H1 (cell line): ENCODE results near the gene SCN10A. TPM values are rescaled to one million over a fixed set of nuclear protein-coding genes. Genes with fewer than 3 reads are reported as not detected.

Experiments
- CTCF ChIA-PET: fragments of 300-600 bp; sonication (Branson Sonifier 250); formaldehyde crosslinking; loops from one replicate; lab custom pipeline; 2021; ENCODE audit not compliant: partially characterized antibody; lab: Charles Lee
- POLR2A ChIA-PET: fragments of 300-600 bp; sonication (Branson Sonifier 250); formaldehyde crosslinking; loops from one replicate; lab custom pipeline; 2021; ENCODE audit warnings: inconsistent platforms; ENCODE audit not compliant: partially characterized antibody; lab: Charles Lee
- DNase-seq, 2 experiments: peaks; one replicate each; pipeline versions ENCODE4 v3.0.0 to v3.0.0-alpha.2; 2010 to 2022; ENCODE audit warnings: low spot score in 2 of 2, low read depth in 1 of 2, mixed read lengths in 1 of 2
- FAIRE-seq: peaks from 2 replicates; lab custom pipeline; 2011; peaks lifted over from hg19 to GRCh38; lab: Jason Lieb, UNC
- H2AFZ ChIP-seq: 2 replicates; pipeline ENCODE4 v1.8.1; 2012; ENCODE audit warnings: low read length, inconsistent platforms
- H2AK5ac ChIP-seq: 2 replicates; pipeline ENCODE4 v1.6.1; 2013; ENCODE audit warnings: low read depth, low read length
- H2BK120ac ChIP-seq: replicated peaks from 2 replicates; pipeline ENCODE3; 2013; ENCODE audit warnings: low read depth, low read length, inconsistent platforms
- H2BK12ac ChIP-seq: 2 replicates; pipeline ENCODE4 v1.6.1; 2013; ENCODE audit warnings: low read depth, low read length
- H2BK15ac ChIP-seq: 2 replicates; pipeline ENCODE4 v1.6.1; 2013; ENCODE audit warnings: low read length
- H2BK20ac ChIP-seq: 2 replicates; pipeline ENCODE4 v1.6.1; 2013; ENCODE audit warnings: low read length
- H2BK5ac ChIP-seq: 2 replicates; pipeline ENCODE4 v1.6.1; 2013; ENCODE audit warnings: low read depth, low read length
- H3K14ac ChIP-seq: 2 replicates; pipeline ENCODE4 v1.6.1; 2013; ENCODE audit warnings: inconsistent platforms; ENCODE audit not compliant: insufficient read length
- H3K18ac ChIP-seq: 2 replicates; pipeline ENCODE4 v1.6.1; 2013; ENCODE audit warnings: low read length; ENCODE audit errors: extremely low read depth
- H3K23ac ChIP-seq: 2 replicates; pipeline ENCODE4 v1.6.1; 2013; ENCODE audit warnings: inconsistent platforms; ENCODE audit not compliant: insufficient read length
- H3K23me2 ChIP-seq: 2 replicates; pipeline ENCODE4 v1.6.1; 2013; ENCODE audit warnings: low read depth, low read length
- H3K27ac ChIP-seq: 2 replicates; pipeline ENCODE4 v1.6.1; 2011; ENCODE audit warnings: low read depth, low read length, inconsistent platforms
- H3K27me3 ChIP-seq, 4 experiments: replicated peaks in 1 of 4; 1 replicate in 1 of 4; 2 replicates in 3 of 4; pipeline versions ENCODE4 v1.6.1 to v1.8.1; 2011 to 2013; ENCODE audit warnings: low read length in 3 of 4, mild to moderate bottlenecking in 3 of 4, inconsistent platforms in 2 of 4, mixed read lengths in 2 of 4, moderate library complexity in 1 of 4; ENCODE audit not compliant: control insufficient read depth in 3 of 4, insufficient read depth in 3 of 4; ENCODE audit errors: extremely low read depth in 1 of 4
- H3K36me3 ChIP-seq, 4 experiments: 2 replicates each; pipeline versions ENCODE4 v1.6.1 to v1.8.1; 2011 to 2013; ENCODE audit warnings: mild to moderate bottlenecking in 4 of 4, low read length in 3 of 4, moderate library complexity in 2 of 4, control low read depth in 1 of 4, inconsistent platforms in 1 of 4; ENCODE audit not compliant: insufficient read depth in 4 of 4, control insufficient read depth in 2 of 4
- H3K4ac ChIP-seq: replicated peaks from 2 replicates; pipeline ENCODE3; 2013; ENCODE audit warnings: low read length, low read depth, mixed read lengths, inconsistent platforms; ENCODE audit not compliant: insufficient read length
- H3K4me1 ChIP-seq, 4 experiments: replicated peaks in 1 of 4; 1 replicate in 1 of 4; 2 replicates in 3 of 4; pipeline versions ENCODE4 v1.6.1 to v1.8.1; 2011 to 2013; ENCODE audit warnings: low read length in 3 of 4, inconsistent platforms in 2 of 4, mixed read lengths in 1 of 4; ENCODE audit not compliant: insufficient read depth in 4 of 4, control insufficient read depth in 3 of 4
- H3K4me2 ChIP-seq, 2 experiments: 2 replicates each; pipeline versions ENCODE4 v1.6.1 to v1.8.1; 2011 to 2013; ENCODE audit warnings: low read depth in 2 of 2, low read length in 2 of 2, control low read depth in 1 of 2, inconsistent platforms in 1 of 2, mild to moderate bottlenecking in 1 of 2; ENCODE audit not compliant: insufficient read depth in 1 of 2
- H3K4me3 ChIP-seq, 4 experiments: fragments of 200-600, 300-600 bp in 1 of 4; sonication (generic), shearing (Covaris generic), sonication (Bioruptor Twin) in 1 of 4; 2 replicates each; pipeline versions ENCODE4 v1.5.1 to v1.8.1; 2011 to 2016; ENCODE audit warnings: low read length in 4 of 4, low read depth in 3 of 4, control low read depth in 2 of 4, inconsistent platforms in 2 of 4, mild to moderate bottlenecking in 2 of 4, mixed read lengths in 1 of 4, moderate library complexity in 1 of 4; ENCODE audit not compliant: insufficient read depth in 2 of 4; ENCODE audit errors: extremely low read depth in 1 of 4
- H3K56ac ChIP-seq: replicated peaks from 2 replicates; pipeline ENCODE3; 2013; ENCODE audit warnings: low read depth, mild to moderate bottlenecking, mixed read lengths, low read length, inconsistent platforms; ENCODE audit not compliant: insufficient read length
- H3K79me1 ChIP-seq: 2 replicates; pipeline ENCODE4 v1.6.1; 2013; ENCODE audit warnings: low read depth, low read length, control low read depth
- H3K79me2 ChIP-seq, 2 experiments: 2 replicates each; pipeline versions ENCODE4 v1.6.1 to v1.8.1; 2012 to 2013; ENCODE audit warnings: low read length in 2 of 2, mild to moderate bottlenecking in 2 of 2, inconsistent platforms in 1 of 2; ENCODE audit not compliant: insufficient read depth in 2 of 2, control insufficient read depth in 1 of 2
- H3K9ac ChIP-seq, 4 experiments: replicated peaks in 1 of 4; 1 replicate in 1 of 4; 2 replicates in 3 of 4; pipeline versions ENCODE4 v1.6.1 to v1.8.1; 2011 to 2013; ENCODE audit warnings: low read depth in 3 of 4, low read length in 3 of 4, control low read depth in 2 of 4, mild to moderate bottlenecking in 2 of 4, moderate library complexity in 2 of 4, inconsistent platforms in 1 of 4; ENCODE audit errors: extremely low read depth in 1 of 4
- H3K9me3 ChIP-seq, 2 experiments: 2 replicates each; pipeline versions ENCODE4 v1.6.1 to v1.8.1; 2012 to 2013; ENCODE audit warnings: mild to moderate bottlenecking in 2 of 2, moderate library complexity in 2 of 2, control low read depth in 1 of 2, inconsistent platforms in 1 of 2, low read depth in 1 of 2, low read length in 1 of 2, mixed read lengths in 1 of 2; ENCODE audit not compliant: insufficient read depth in 2 of 2
- H4K20me1 ChIP-seq, 2 experiments: replicated peaks in 1 of 2; 2 replicates each; pipeline versions ENCODE3 to v1.8.1; 2011 to 2013; ENCODE audit warnings: inconsistent platforms in 2 of 2, low read length in 2 of 2, mild to moderate bottlenecking in 1 of 2; ENCODE audit not compliant: insufficient read depth in 2 of 2, control insufficient read depth in 1 of 2
- H4K5ac ChIP-seq: 2 replicates; pipeline ENCODE4 v1.6.1; 2013; ENCODE audit warnings: low read length, low read depth, mixed read lengths, inconsistent platforms; ENCODE audit not compliant: insufficient read length
- H4K8ac ChIP-seq: 2 replicates; pipeline ENCODE4 v1.8.0; 2013; ENCODE audit warnings: mild to moderate bottlenecking, moderate library complexity, low read length, inconsistent platforms; ENCODE audit not compliant: insufficient read depth; ENCODE audit errors: extremely low read depth
- H4K91ac ChIP-seq: replicated peaks from 2 replicates; pipeline ENCODE3; 2013; ENCODE audit warnings: low read length, mixed read lengths, inconsistent platforms; ENCODE audit not compliant: insufficient read length
- CREB1 ChIP-seq: IDR thresholded peaks from 2 replicates; pipeline ENCODE4 v1.6.1; 2012; ENCODE audit warnings: inconsistent platforms
- EGR1 ChIP-seq: IDR thresholded peaks from 2 replicates; pipeline ENCODE4 v1.6.1; 2011; ENCODE audit warnings: low read depth, low read length, borderline replicate concordance
- FOSL1 ChIP-seq: IDR thresholded peaks from 2 replicates; pipeline ENCODE4 v1.6.1; 2011; ENCODE audit warnings: mild to moderate bottlenecking, low read depth, low read length, moderate library complexity; ENCODE audit not compliant: insufficient read depth
- GABPA ChIP-seq: IDR thresholded peaks from 2 replicates; pipeline ENCODE4 v1.6.1; 2011; ENCODE audit warnings: mild to moderate bottlenecking, low read length, moderate library complexity, borderline replicate concordance; ENCODE audit not compliant: insufficient read depth
- JUN ChIP-seq: IDR thresholded peaks from 2 replicates; pipeline ENCODE4 v1.6.1; 2011; ENCODE audit warnings: low read depth, mild to moderate bottlenecking, improper control_type of control experiment, low read length
- SP2 ChIP-seq: IDR thresholded peaks from 2 replicates; pipeline ENCODE4 v1.6.1; 2012; ENCODE audit warnings: mild to moderate bottlenecking, low read length, inconsistent platforms
- TAF7 ChIP-seq: optimal IDR thresholded peaks from 2 replicates; pipeline ENCODE3; 2011; ENCODE audit warnings: low read depth, mild to moderate bottlenecking, inconsistent platforms, low read length, moderate library complexity, borderline replicate concordance
- WGBS, 2 experiments: shearing (Covaris generic) in 1 of 2; methylation state at CpG; one replicate each; pipeline versions ENCODE4 v1.1.6 to v1.1.7; 2013 to 2015; ENCODE audit warnings: low lambda C conversion rate in 2 of 2, mixed read lengths in 2 of 2, inconsistent platforms in 1 of 2, low coverage in 1 of 2, missing lambda C conversion rate in 1 of 2; ENCODE audit not compliant: insufficient replicate concordance in 2 of 2, insufficient coverage in 1 of 2, insufficient read length in 1 of 2; ENCODE audit errors: extremely low coverage in 1 of 2, missing lambda C conversion rate in 1 of 2; 5-methylcytosine and 5-hydroxymethylcytosine counted together
- polyA plus RNA-seq, 7 experiments: library from polyadenylated mRNA; depleted of rRNA in 3 of 7; stranded (reverse) in 5 of 7; unstranded in 2 of 7; fragments of >200 nt in 5 of 7; fragments of 200-250 nt in 2 of 7; gene quantifications; 1 replicate in 5 of 7; 2 replicates in 1 of 7; 4 replicates in 1 of 7; pipeline versions ENCODE4 v1.2.1 to v1.2.3, GENCODE V29; 2011 to 2013; ENCODE audit warnings: missing spikeins in 2 of 7, mixed read lengths in 2 of 7
- total RNA-seq: library from RNA; stranded (reverse); fragmentation: NEBNext Ultra II Directional; extraction: Animal tissue kit (Norgen Biotek cat#: 25700); gene quantifications from 2 replicates; pipeline ENCODE4 v1.2.1, GENCODE V29; 2021
- TF ChIP-seq, protein P1 (sequence below), 3 experiments: IDR thresholded peaks; 1 replicate in 2 of 3; 2 replicates in 1 of 3; pipeline versions ENCODE4 v1.5.1 to v1.6.1; 2011; ENCODE audit warnings: low read length in 3 of 3, mild to moderate bottlenecking in 3 of 3, inconsistent platforms in 2 of 3, low read depth in 1 of 3, moderate library complexity in 1 of 3; ENCODE audit not compliant: insufficient read depth in 1 of 3; ENCODE audit errors: control extremely low read depth in 1 of 3

The SCN10A gene
- total and polyA plus RNA-seq, 2 of the 8 experiments (the other 6 are each of a cell fraction or from before 2014, with no cell fraction given) = not detected

DNA sequence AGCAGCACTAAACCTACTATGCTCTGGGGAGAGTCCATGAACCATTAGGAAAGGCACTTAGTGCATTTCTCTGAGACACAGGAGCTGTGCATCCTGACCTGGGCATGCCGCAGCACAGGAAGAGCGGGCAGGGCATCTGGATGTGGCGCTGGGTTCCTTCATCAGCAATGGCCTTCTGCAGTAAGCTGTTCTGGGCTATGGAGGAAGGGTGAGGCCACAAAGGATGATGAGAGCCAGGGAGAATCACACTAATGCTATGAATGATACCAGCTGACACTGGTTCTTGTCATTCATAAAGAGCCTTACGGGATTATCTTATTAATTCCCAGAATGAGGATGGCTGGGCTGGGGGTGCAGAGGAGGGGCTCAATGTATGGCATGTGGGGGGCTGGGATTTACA lies 12.7 kb upstream of the SCN10A start:
- H3K79me1 ChIP-seq = no peaks in the 10 kb centered on the region
- no peak overlapping the region for H3K9ac ChIP-seq
- no peak overlapping the region for H3K18ac ChIP-seq
- no peak overlapping the region for H2BK20ac ChIP-seq
- H3K23me2 ChIP-seq = peaks cover 3% of the 10 kb centered on the region; the same call in 1 of the 2 replicates
- H2BK120ac ChIP-seq = no peak overlapping the region
- H3K4me1 ChIP-seq = no peaks in the 10 kb centered on the region; a peak in 1 of 7 replicates
- no peaks in the 10 kb centered on the region for H3K36me3 ChIP-seq
- H2AFZ ChIP-seq = no peak overlapping the region
- no peak overlapping the region for H3K14ac ChIP-seq
- no peaks in the 10 kb centered on the region for H4K20me1 ChIP-seq
- H3K4me2 ChIP-seq = no peak overlapping the region
- ChIA-PET CTCF (interaction anchor here (0.7 to 1.7 kb wide), 7 partner anchors 9 to 718 kb away, joined by 3 to 4 read pairs (median 3); no protein-coding TSS in a partner anchor), POLR2A (no interaction called here)
- DNase-seq (no peak), FAIRE-seq (no peak)
- H2BK12ac ChIP-seq = no peak overlapping the region
- no peak overlapping the region for H2AK5ac ChIP-seq
- no peak overlapping the region for H2BK5ac ChIP-seq
- H3K4ac ChIP-seq = no peak overlapping the region
- H3K4me3 ChIP-seq = no peak overlapping the region
- TF ChIP-seq CREB1 (no peak), SP2 (no peak), EGR1 (no peak), TAF7 (no peak), JUN (no peak), GABPA (no peak), FOSL1 (no peak)
- TF ChIP-seq, protein P1, sequence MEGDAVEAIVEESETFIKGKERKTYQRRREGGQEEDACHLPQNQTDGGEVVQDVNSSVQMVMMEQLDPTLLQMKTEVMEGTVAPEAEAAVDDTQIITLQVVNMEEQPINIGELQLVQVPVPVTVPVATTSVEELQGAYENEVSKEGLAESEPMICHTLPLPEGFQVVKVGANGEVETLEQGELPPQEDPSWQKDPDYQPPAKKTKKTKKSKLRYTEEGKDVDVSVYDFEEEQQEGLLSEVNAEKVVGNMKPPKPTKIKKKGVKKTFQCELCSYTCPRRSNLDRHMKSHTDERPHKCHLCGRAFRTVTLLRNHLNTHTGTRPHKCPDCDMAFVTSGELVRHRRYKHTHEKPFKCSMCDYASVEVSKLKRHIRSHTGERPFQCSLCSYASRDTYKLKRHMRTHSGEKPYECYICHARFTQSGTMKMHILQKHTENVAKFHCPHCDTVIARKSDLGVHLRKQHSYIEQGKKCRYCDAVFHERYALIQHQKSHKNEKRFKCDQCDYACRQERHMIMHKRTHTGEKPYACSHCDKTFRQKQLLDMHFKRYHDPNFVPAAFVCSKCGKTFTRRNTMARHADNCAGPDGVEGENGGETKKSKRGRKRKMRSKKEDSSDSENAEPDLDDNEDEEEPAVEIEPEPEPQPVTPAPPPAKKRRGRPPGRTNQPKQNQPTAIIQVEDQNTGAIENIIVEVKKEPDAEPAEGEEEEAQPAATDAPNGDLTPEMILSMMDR (IDR thresholded peaks at IDR 0.05; ENCODE audit: control extremely low read depth in 1 of 3, insufficient read depth in 1 of 3, low read depth in 1 of 3, low read length in 3 of 3) = no peak
- no peaks in the 10 kb centered on the region for H3K79me2 ChIP-seq
- no peak overlapping the region for H4K5ac ChIP-seq
- no peaks in the 10 kb centered on the region for H3K27me3 ChIP-seq
- H3K56ac ChIP-seq = no peak overlapping the region
- no peak overlapping the region for H4K91ac ChIP-seq
- H3K27ac ChIP-seq = no peak overlapping the region
- H3K9me3 ChIP-seq = no peaks in the 10 kb centered on the region
- no peak overlapping the region for H2BK15ac ChIP-seq
- 91% methylated on average over 4 of the region's 4 CpGs; no CpG with 5 or more reads in 1 of the 2 experiments for WGBS, 2 experiments
- no peak overlapping the region for H4K8ac ChIP-seq
- H3K23ac ChIP-seq = no peak overlapping the region
